ENCODE data around the gene NAT14. TPM values are rescaled to one million over a fixed set of nuclear protein-coding genes. Genes with fewer than 3 reads are reported as not detected.
"Not testable (repeated sequence)": the region's sequence is repeated elsewhere in the genome, so short reads cannot be mapped to it uniquely, and the experiment has no call there.

The NAT14 gene
- total and polyA plus RNA-seq, 8 donors, result 4.3 to 22.1 (median 8.7) TPM; not detected in 3

- no peaks in the 10 kb centered on the region for H3K9me3 ChIP-seq
- DNase-seq, result no peak
- H3K27ac ChIP-seq, result no peak overlapping the region
- H3K27me3 ChIP-seq, result peaks cover 16 to 89% (median 55%) of the 10 kb centered on the region in 3 donors
- H3K4me3 ChIP-seq, result no peak overlapping the region
- H3K4me1 ChIP-seq, result peaks cover under 1 to 25% (median 18%) of the 10 kb centered on the region in 4 donors
- H3K36me3 ChIP-seq, result no peaks in the 10 kb centered on the region
- intact Hi-C loops (cut with DNase I; ENCODE audit: low total_unique reads), result no loop called here
- 56 to 66% (median 64%) methylated on average over 8 of the region's 8 CpGs for WGBS, 5 donors
- TF ChIP-seq EP300 (IDR thresholded peaks at IDR 0.05) (no peak), POLR2AphosphoS5 (IDR thresholded peaks at IDR 0.05) (no peak), CTCF (IDR thresholded peaks at IDR 0.05) (no peak), POLR2A (IDR thresholded peaks at IDR 0.05) (no peak)
Observed at GRCh38 chr19:55446060-55446459, 38.9 kb upstream of the NAT14 start.

GRCh38 chr19:55447421-55448174 is 37.4 kb upstream of the NAT14 start:
- H3K27ac ChIP-seq, result no peak overlapping the region
- no peak overlapping the region for H3K4me3 ChIP-seq
- intact Hi-C loops (cut with DNase I; ENCODE audit: low total_unique reads), result no loop called here
- DNase-seq, result peak in 1 of 2 donors; percentile 48
- 27 to 38% (median 28%) methylated on average over 11 to 16 of the region's 16 CpGs for WGBS, 5 donors
- no peaks in the 10 kb centered on the region for H3K9me3 ChIP-seq
- TF ChIP-seq POLR2A (IDR thresholded peaks at IDR 0.05) (no peak), POLR2AphosphoS5 (IDR thresholded peaks at IDR 0.05) (no peak), EP300 (IDR thresholded peaks at IDR 0.05) (no peak), CTCF (IDR thresholded peaks at IDR 0.05) (no peak)
- H3K36me3 ChIP-seq, result no peaks in the 10 kb centered on the region
- H3K4me1 ChIP-seq, result peaks cover 16 to 27% (median 23%) of the 10 kb centered on the region in 4 donors
- peaks cover 27 to 89% (median 56%) of the 10 kb centered on the region in 3 donors for H3K27me3 ChIP-seq

GRCh38 chr19:55448175-55448490 is 36.9 kb upstream of the NAT14 start:
- intact Hi-C loops (cut with DNase I; ENCODE audit: low total_unique reads); H3K27ac ChIP-seq; H3K9me3 ChIP-seq; DNase-seq; H3K36me3 ChIP-seq; H3K4me3 ChIP-seq: not testable (repeated sequence)
- Histone ChIP-seq H3K4me1 (peaks cover 21 to 27% (median 23%) of the 10 kb centered on the region in 4 donors), H3K27me3 (peaks cover 27 to 89% (median 56%) of the 10 kb centered on the region in 3 donors)
- WGBS, 5 donors, result 83 to 92% (median 86%) methylated on average over 5 of the region's 5 CpGs

- Histone ChIP-seq H3K4me3 (no peak overlapping the region), H3K36me3 (peaks cover 0 to 7% (median 3%) of the 10 kb centered on the region in 4 donors), H3K27me3 (peaks cover 20 to 78% (median 44%) of the 10 kb centered on the region in 3 donors), H3K9me3 (no peaks in the 10 kb centered on the region), H3K4me1 (peaks cover 22 to 24% (median 22%) of the 10 kb centered on the region in 4 donors), H3K27ac (no peak overlapping the region)
- no peak for TF ChIP-seq POLR2A (IDR thresholded peaks at IDR 0.05)
- no peak for TF ChIP-seq EP300 (IDR thresholded peaks at IDR 0.05)
- TF ChIP-seq CTCF (IDR thresholded peaks at IDR 0.05), result no peak
- TF ChIP-seq POLR2AphosphoS5 (IDR thresholded peaks at IDR 0.05), result no peak
- WGBS, 5 donors, result 25 to 37% (median 25%) methylated on average over 2 to 16 of the region's 16 CpGs
- no peak for DNase-seq
- intact Hi-C loops (cut with DNase I; ENCODE audit: low total_unique reads), result no loop called here
Observed at GRCh38 chr19:55449469-55449868, 35.5 kb upstream of the NAT14 start.

Measured in stomach (tissue), 9 donors.